Measurements from ENCODE around the gene TDG. TPM values are rescaled to one million over a fixed set of nuclear protein-coding genes. Genes with fewer than 3 reads are reported as not detected.

The TDG gene
- total RNA-seq, 1 donor from 2014 or later = 56.3 TPM

DNA sequence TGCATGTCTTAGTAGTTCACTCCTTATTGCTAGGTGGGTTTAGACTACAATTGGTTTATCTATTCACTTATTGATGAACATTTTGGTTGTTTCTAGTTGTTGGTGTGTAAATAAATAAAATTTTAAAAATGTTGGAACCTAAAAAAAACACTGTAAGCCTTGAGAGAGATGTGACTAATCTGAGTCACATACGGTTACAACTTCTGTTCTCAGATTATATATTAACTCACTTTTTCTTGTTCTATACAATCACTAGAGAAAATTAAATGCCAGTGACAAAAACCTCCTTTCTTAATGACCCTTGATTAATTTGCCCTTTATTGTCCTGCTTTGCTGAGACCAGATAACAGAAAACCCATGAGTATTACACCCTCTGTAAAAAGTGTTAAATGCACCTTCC is 7.1 kb upstream of the TDG start:
- DNase-seq (ENCODE audit: low spot score in 2 of 2) (no peak), FAIRE-seq (no peak)

DNA sequence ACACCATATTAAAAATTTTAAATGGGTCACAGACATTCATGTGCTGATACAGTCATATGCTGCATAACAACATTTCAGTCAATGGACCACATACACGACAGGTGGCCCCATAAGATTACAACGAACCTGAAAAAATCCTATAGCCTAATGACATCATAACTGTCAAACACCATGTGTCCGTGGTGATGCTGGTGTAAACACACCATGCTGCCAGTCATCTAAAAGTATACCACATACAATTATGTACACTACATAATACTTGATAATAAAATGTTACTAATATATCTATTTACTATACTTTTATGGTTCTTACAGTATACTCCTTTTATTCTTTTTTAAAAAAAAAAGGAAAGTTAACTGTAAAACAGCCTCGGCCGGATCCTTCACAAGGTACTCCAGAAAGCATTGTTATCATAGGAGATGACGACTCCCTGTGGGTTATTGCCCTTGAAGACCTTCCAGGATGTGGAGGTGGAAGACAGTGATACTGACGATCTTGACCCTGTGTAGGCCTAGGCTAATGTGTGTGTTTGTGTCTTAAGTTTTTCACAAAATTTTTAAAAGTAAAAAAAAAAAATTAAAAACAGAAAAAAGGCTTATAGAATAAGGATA is 5.0 kb upstream of the TDG start:
- DNase-seq (ENCODE audit: low spot score in 2 of 2) (no peak), FAIRE-seq (no peak)

DNA sequence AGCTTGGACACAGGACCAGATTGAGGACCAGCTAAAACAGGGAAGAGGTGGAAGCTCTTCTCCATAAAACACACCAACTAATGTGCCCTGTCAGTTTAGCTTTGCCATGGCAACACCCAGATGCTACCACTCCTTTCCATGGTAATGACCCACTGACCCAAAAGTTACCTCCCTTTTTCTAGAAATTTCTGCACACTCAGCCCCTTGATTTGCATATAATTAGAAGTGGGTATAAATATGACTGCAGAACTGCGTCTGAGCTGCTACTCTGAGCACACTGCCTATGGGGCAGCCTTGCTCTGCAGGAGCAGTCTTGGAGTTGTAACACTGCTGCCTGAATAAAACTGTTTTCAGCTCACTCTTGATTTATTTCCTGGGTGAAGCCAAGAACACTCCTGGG is 3.2 kb upstream of the TDG start:
- no peak for FAIRE-seq
- no peak for DNase-seq (ENCODE audit: low spot score in 2 of 2)

DNA sequence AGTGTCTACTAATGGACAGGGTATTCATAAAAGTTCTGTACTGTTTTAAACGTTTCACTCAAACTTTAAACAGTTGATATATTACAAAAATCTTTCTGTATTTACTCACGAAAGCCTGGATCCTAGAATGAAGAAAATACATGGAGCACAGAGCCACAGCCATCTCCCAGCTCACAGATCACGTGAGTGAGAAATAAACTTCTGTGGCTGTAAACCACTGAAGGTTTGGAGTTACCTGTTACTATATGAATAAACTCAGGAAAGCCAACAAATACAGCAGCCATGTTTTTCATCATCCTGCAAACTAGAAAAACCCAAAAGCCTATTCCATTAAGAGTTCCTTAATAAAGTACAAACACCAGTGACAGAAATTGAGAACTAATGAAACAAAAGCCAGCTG is 867 bp upstream of the TDG start:
- FAIRE-seq = no peak
- no peak for DNase-seq (ENCODE audit: low spot score in 2 of 2)

DNA sequence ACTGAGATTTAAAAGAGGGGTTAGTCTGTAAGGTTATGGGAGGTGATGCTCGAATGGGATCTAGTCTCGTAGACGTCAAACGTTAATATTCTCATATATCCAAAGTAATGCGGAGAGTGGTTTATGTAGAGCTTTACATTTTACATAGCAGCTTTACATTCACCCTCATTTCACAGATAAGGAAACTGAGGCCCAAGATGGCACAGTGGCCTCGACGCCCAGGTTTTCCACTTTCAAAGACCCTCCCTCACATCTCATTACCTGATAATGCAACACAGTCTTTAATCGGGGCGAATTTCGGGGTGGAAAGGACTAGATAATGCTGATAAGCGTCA is 450 bp upstream of the TDG start:
- no peak for FAIRE-seq

DNA sequence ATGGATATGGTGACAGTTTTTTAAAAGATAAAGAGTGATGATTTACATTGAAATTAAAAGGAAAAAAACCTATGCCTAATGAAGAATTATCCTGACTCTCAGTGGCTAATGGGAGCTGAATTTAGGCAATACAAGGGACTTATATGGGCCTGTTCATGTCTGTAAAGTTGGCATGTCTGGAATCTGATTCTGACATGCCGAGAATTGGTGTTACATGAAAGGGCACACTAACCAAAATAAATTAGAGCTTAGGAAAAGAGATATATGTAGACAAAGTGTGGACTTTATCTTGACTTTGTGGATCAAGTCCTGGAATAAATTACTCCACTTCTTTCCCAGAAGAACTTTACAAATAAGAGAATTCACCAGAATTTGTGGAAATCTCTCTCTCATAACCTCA is 1.1 kb downstream of the TDG start:
- DNase-seq (ENCODE audit: low spot score in 2 of 2) = no peak
- no peak for FAIRE-seq

More for the DNA sequence above, 450 bp upstream of the TDG start:
- no peak for DNase-seq (ENCODE audit: low spot score in 2 of 2)

DNA sequence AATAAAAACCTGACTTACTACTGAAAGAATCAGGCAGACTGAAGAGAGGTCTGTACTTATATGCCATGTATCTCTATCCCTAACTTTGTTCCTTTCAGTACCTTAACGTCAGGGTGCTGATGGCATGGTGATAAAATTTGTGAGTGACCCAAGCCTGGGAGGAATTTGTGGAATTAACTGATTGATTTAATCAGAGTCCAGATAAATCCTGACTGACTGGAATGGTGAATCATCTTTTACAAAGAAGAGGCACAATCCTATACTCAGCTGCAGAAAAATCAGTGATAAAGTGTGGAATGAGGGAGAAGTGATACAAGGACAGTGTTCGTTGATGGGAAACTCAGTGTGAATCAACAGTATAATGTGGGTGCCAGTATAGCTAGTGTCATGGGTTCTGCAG is 3.7 kb downstream of the TDG start:
- no peak for DNase-seq (ENCODE audit: low spot score in 2 of 2)
- FAIRE-seq = no peak

DNA sequence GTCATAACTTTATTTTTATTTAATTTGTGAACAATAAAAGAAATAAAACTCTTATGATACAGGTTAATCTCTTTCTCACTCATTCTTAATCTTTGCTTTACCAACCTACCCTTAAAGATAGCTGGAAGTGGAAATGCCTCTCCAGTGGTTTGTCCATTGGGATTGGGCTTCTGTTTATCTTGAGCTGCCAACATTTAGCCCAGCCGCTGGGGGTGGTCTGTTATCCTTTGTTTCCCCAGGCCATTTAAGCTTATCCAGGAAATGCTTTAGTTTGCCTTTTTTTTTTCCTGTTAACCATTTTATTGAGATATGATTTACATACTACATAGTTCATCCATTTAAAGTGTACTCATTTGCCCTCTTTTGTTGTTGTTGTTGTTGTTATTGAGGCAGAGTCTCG is 8.2 kb downstream of the TDG start:
- no peak for DNase-seq (ENCODE audit: low spot score in 2 of 2)
- no peak for FAIRE-seq

DNA sequence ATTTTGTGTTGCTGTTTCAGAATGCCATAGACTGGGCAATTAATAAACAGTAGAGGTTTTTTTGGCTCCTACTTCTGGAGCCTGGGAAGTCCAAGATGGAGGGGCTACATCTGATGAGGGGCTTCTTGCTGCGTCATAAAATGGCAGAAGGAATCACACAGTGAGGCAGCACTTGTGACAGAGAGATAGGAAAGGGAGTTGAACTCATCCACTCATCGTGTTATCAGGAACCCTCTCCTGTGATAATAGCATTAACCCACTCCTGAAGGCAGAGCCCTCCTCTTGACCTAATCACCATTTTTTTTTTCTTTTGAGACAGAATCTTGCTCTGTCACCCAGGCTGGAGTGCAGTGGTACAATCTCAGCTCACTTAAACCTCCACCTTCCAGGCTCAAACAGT is 9.7 kb downstream of the TDG start:
- DNase-seq (ENCODE audit: low spot score in 2 of 2) = no peak

DNA sequence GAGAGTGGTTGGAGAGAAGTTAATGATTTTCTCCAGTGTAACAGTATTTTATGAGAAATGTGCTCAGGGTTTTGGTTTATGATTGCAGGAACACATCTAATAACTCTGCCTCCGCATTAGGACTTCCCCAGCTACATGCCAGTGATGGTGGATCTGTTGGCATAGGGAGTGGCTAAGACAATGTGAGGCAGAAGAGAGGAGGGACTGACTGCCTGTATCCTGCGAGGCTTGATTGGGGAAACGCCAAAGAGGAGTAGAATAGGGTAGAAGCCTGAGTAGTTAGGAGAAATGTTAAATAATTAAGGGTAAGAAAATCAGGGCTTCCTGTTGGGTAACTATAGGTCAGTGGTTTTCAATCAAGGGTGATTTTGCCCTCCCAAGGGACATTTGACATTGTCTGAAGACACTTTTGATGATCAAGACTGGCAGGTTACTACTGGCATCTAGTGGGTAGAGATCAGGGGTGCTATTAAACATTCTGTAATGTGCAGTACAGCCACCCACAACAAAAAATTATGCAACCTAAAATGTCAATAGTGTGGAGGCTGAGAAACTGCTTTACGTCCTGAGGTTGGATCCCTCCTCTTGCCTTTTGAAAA is 12.8 kb downstream of the TDG start:
- FAIRE-seq = no peak
- no peak for DNase-seq (ENCODE audit: low spot score in 2 of 2)

More for the DNA sequence above, 9.7 kb downstream of the TDG start:
- FAIRE-seq = no peak

DNA sequence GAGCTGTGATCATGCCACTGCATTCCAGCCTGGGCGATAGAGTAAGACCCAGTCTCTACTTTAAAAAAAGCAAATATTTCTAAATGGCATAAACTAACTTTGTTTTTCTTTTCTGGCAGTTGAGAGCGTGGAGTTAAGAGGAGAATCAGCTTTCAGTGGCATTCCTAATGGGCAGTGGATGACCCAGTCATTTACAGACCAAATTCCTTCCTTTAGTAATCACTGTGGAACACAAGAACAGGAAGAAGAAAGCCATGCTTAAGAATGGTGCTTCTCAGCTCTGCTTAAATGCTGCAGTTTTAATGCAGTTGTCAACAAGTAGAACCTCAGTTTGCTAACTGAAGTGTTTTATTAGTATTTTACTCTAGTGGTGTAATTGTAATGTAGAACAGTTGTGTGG is 21.2 kb downstream of the TDG start:
- no peak for FAIRE-seq
- no peak for DNase-seq (ENCODE audit: low spot score in 2 of 2)

DNA sequence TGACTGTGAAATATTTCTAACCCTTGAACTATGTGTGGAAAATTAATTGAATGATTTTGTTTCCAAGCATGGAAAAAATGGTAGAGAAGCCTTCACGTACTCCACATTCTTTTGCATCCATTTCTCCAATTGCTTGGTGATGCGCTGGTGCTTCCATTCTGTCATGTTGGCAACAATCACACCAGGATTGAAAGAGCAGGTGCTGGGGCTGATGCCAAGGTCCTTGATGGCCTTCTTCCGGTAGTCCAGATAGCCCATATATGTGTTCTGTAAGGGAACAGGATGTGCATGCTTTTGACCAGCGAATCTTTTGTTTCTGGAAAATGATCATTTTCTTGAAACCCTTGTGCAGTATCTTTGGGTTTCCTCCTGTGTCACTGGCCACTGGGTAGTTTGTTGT is 28.6 kb downstream of the TDG start:
- DNase-seq (ENCODE audit: low spot score in 2 of 2) = no peak
- no peak for FAIRE-seq

DNA sequence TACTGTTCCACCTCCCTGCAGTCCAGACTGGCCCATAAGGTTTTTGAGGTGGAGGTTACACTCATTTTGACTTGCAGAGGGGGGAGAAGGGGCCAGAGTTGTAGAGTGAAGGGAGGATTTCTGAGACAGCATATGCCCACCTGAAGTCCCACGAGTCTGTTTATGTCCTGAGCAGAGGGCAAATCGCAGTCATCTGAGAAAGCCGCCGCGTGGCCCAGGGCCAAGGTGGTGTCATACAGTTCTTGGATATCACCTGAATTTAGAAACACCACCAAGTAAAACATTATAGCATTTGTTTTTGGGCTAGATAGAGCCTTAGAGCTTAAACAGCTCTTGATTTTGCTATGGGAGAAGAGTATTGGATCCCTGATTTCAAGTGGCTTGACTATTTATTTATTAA is 30.9 kb downstream of the TDG start:
- FAIRE-seq (no peak), DNase-seq (ENCODE audit: low spot score in 2 of 2) (no peak)

DNA sequence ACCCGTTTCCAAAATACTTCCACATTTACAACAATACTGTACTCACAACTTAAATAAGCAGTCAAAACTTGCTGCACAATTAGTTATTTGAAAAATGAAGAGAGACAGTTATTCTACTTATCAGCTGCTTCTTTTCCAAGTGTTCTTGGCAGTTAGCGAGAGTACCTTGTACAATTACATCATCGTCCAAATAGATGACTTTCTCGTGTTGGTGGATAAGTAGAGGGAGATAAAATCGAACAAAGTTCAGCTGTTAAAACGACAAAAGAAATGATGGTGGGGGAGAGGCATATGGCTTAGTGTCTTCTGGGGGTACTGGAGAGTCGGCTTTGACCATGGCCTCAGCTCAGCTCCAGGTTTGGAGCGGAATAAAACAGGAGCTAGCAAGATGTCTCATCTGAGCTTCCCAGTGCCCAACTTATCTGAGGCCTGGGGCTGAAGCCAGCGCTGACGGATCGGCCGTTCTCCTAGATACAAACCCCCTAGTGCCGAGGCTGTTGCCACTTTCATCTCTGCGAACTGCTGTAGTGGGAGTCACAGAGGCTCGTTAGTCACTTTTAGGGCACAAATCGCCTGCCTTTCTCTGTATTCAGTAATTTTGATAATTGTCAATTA is 31.7 kb downstream of the TDG start:
- no peak for DNase-seq (ENCODE audit: low spot score in 2 of 2)
- FAIRE-seq = no peak

DNA sequence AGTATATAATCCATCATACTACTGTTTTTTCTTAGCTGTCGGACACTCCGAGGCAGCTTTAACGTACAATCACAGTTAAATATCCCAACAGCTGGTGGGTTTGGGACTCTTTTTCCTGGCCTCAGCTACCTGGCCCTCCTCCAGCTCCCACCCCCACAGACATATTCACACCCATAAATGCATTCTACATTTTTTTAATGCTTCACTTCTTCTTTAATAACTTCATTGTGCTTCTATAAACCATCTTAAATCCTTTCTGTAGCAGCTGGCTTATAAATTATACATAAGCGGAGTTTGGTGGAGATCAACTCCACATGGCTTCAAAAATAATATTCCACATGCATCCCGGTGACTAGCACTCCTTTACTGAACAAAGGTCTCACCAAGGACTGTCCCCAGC is 33.3 kb downstream of the TDG start:
- FAIRE-seq (no peak), DNase-seq (ENCODE audit: low spot score in 2 of 2) (no peak)

DNA sequence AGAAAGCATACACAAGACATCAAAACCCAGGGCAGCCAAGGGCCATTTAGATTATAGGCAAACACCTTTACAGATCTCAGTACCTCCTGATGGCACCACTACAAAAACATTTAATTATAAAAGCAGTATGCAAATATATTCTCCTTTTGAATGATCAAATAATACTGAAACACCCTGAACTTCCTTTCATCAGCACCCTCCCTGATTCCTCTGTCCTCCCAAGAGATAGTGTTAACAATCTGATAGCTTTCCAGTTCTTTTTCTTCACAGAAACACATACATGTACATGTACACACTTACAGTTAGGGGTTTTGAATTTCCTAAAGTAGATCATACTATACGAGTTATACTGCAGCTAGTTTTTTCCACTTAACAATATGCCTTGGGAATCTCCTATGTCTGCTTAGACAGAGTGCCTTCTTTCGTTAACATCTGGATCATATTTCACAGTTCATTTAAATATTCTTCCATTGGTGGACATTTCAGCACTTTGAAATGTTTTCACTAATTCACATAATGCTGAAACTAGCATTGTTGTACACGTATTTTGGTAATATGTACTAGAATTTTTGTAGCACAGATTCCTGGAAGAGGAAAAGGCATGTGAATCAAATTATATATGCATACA is 35.2 kb downstream of the TDG start:
- DNase-seq (ENCODE audit: low spot score in 2 of 2) (no peak), FAIRE-seq (no peak)

DNA sequence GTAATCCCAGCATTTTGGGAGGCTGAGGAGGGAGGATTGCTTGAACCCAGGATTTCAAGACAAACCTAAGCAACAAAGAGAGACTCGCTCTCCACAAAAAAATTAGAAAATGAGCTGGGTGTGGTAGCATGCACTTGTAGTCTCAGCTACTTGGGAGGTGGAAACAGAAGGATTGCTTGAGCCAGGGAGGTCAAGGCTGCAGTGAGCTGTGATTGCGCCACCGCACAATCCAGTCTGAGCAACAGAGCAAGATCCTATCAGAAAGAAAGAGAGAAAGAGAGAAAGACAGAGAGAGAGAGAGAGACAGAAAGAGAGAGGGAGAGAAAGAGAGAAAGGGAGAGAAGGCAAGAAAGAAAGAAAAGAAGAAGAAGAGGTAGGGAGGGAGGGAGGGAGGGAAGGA is 37.0 kb downstream of the TDG start:
- FAIRE-seq (no peak), DNase-seq (ENCODE audit: low spot score in 2 of 2) (no peak)

DNA sequence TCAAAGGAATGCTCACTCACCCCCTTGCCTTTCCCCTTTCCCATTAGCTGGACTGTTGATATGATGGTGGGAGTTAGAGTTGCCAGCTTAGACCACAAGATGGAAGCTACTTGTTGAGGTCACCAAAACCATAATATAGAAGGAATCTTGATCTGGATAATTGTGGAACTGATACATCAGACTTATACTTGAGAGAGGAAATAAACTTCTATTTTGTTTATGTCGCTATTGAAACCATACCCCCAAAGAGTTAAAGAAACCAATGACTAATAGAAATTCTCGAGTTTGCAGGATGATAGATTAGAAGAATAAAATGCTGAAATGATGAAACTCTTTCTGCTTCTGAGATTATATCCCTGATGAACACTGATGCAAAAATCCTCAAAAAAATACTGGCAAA is 37.9 kb downstream of the TDG start:
- no peak for DNase-seq (ENCODE audit: low spot score in 2 of 2)
- no peak for FAIRE-seq

DNA sequence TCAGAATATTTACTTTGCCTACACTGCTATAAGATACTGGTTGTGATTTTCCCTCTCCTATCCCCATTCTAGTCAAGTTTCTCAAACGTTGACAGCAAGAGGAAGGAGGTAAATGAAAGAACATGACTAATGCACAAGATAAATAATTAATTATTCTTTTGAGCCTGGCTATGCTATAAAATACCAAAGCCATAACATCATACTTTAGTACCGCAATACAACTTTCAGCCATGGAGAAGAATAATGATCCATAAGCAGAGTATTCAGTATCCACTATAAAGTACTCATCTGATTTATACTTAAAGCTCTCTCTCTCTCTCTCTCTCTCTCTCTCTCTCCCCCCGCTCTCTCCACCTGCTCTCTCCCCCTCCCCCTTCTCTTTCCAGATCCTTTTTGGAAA is 41.3 kb downstream of the TDG start:
- FAIRE-seq = no peak
- DNase-seq (ENCODE audit: low spot score in 2 of 2) = no peak

DNA sequence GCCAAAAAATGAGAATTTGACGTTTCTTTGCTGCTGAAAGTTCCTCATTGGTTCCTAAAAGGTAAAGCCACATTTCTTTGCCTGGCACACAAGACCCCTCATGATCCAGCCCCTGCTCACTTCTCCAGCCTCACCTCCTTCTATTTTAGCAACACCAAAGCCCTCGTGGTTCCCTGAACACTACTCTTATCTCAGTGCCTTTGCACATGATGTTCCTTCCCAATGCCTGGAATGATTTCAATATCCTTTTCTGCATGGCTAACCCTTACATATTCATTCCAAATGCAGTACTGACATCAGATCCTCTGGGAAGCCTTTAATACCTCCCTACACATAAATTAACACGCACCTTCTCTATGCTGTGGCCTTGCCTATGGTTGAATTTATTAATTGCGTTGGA is 44.4 kb downstream of the TDG start:
- FAIRE-seq = no peak
- no peak for DNase-seq (ENCODE audit: low spot score in 2 of 2)

DNA sequence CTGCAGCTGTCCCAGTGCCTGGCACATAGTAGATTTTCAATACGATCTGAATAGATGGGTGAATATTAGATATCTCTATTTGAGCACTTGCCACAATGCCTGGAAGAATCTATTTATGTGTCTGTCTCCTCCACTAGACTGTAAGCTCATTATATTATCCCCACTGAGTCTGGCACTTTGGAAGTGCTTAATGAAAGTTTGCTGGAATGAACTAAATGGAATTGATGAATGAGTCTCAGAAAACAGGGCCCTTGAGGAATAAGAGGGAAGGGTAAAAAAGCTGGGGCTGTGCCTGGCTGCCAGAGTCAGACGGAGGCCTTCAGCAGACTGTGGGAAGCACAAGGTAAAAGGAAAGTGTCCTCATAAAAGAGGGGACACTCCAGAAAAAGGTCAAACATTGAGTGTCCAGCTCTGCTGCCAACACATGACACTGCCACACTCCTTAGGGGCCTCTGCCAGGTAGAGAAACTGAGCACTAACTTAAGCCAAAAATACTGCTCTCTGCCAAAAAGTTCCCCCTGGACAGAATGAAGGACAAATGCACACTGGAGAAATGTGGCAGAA is 45.0 kb downstream of the TDG start:
- no peak for DNase-seq (ENCODE audit: low spot score in 2 of 2)

DNA sequence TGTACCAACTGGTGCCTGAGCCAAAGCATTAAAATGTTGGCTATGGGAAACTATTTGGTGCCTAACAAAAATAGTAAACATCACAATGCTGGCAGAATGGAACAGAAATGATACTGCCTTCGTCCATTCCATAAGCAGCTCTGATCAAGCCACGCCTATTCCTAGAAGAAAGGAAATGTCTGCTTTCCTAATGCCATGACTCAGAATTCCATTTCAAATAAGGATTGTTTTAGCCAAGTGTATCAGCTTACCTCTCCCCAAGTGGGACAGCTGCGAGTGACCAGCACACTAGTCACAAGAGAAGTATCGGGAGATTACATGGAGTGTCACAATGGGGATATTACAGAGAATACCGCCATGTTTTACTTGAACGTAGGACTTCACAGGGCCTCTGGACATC is 45.6 kb downstream of the TDG start:
- FAIRE-seq = no peak
- DNase-seq (ENCODE audit: low spot score in 2 of 2) = no peak

More for the DNA sequence above, 45.0 kb downstream of the TDG start:
- FAIRE-seq = no peak
